LNCaP clone FGC (cell line): ENCODE results near the gene PDPN.

ENCODE experiments used
- DNase-seq: peaks from one replicate; pipeline ENCODE4 v3.0.0-alpha.2; 2011; ENCODE audit warnings: low read depth
- H3K4me3 ChIP-seq: 2 replicates; pipeline ENCODE4 v1.5.1; 2011; ENCODE audit warnings: mild to moderate bottlenecking, low read depth, low read length, control low read depth
- CTCF ChIP-seq: IDR thresholded peaks from 2 replicates; pipeline ENCODE4 v1.5.1; 2012; ENCODE audit warnings: mild to moderate bottlenecking; ENCODE audit not compliant: control insufficient read depth, insufficient read depth; ENCODE audit errors: extremely low read depth

The PDPN gene

GRCh38 chr1:13642306-13643004 lies 58.8 kb downstream of the PDPN start:
- no peak for DNase-seq
- no peak for TF ChIP-seq CTCF
- H3K4me3 ChIP-seq: no peak overlapping the region

- no peak overlapping the region for H3K4me3 ChIP-seq
- TF ChIP-seq CTCF: no peak
- DNase-seq: no peak
Measured at GRCh38 chr1:13643017-13643416, 59.4 kb downstream of the PDPN start.

- H3K4me3 ChIP-seq: no peak overlapping the region
- no peak for TF ChIP-seq CTCF
- DNase-seq: no peak
Measured at GRCh38 chr1:13646521-13646920, 62.9 kb downstream of the PDPN start.

- no peak overlapping the region for H3K4me3 ChIP-seq
- no peak for DNase-seq
- TF ChIP-seq CTCF: no peak
Measured at GRCh38 chr1:13651279-13651678, 67.6 kb downstream of the PDPN start.

GRCh38 chr1:13652238-13652637 lies 68.6 kb downstream of the PDPN start:
- H3K4me3 ChIP-seq: no peak overlapping the region
- no peak for TF ChIP-seq CTCF
- no peak for DNase-seq

- no peak for DNase-seq
- no peak overlapping the region for H3K4me3 ChIP-seq
- TF ChIP-seq CTCF: no peak
Measured at GRCh38 chr1:13661539-13661938, 77.9 kb downstream of the PDPN start.

- peak; percentile 47 for DNase-seq
Measured at GRCh38 chr1:13662493-13662892, 78.9 kb downstream of the PDPN start.

More at GRCh38 chr1:13662493-13662892, 78.9 kb downstream of the PDPN start:
- no peak overlapping the region for H3K4me3 ChIP-seq
- TF ChIP-seq CTCF: no peak
